Mammary epithelial cell (primary cell): Measurements from ENCODE around the gene HDGFL2.

Experiments used
- EZH2 ChIP-seq: IDR thresholded peaks from 2 replicates; pipeline ENCODE4 v1.6.1; 2012; ENCODE audit warnings: low read length, inconsistent platforms, borderline replicate concordance
- TF ChIP-seq, protein P1 (sequence below), 2 donors: IDR thresholded peaks in 1 of 2; conservative IDR thresholded peaks in 1 of 2; 2 replicates each; pipeline ENCODE4 v1.5.1; 2011 to 2012; ENCODE audit warnings: inconsistent platforms in 2 of 2, low read length in 2 of 2, mild to moderate bottlenecking in 2 of 2, control low read depth in 1 of 2, low read depth in 1 of 2; ENCODE audit not compliant: insufficient read depth in 1 of 2; ENCODE audit errors: extremely low read depth in 1 of 2

DNA sequence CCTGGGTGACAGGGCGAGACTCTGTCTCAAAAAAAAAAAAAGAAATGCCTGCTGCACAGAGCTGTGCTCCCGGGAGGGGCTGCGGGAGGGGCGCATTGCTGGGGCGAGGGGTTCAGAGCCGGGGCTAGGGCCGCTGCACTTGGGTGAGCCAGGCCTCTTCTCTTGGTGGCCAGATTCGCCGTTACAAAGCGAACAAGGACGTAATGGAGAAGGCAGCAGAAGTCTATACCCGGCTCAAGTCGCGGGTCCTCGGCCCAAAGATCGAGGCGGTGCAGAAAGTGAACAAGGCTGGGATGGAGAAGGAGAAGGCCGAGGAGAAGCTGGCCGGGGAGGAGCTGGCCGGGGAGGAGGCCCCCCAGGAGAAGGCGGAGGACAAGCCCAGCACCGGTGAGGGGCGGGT, 27.2 kb downstream of the HDGFL2 start:
- TF ChIP-seq, protein P1, sequence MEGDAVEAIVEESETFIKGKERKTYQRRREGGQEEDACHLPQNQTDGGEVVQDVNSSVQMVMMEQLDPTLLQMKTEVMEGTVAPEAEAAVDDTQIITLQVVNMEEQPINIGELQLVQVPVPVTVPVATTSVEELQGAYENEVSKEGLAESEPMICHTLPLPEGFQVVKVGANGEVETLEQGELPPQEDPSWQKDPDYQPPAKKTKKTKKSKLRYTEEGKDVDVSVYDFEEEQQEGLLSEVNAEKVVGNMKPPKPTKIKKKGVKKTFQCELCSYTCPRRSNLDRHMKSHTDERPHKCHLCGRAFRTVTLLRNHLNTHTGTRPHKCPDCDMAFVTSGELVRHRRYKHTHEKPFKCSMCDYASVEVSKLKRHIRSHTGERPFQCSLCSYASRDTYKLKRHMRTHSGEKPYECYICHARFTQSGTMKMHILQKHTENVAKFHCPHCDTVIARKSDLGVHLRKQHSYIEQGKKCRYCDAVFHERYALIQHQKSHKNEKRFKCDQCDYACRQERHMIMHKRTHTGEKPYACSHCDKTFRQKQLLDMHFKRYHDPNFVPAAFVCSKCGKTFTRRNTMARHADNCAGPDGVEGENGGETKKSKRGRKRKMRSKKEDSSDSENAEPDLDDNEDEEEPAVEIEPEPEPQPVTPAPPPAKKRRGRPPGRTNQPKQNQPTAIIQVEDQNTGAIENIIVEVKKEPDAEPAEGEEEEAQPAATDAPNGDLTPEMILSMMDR (conservative IDR thresholded peaks at IDR 0.05 in 1 of 2, IDR thresholded peaks at IDR 0.05 in 1 of 2; ENCODE audit: extremely low read depth in 1 of 2, insufficient read depth in 1 of 2, low read depth in 1 of 2, low read length in 2 of 2): no peak
- no peak for TF ChIP-seq EZH2
